ENCODE results near the gene FAM117A. TPM values are rescaled to one million over a fixed set of nuclear protein-coding genes. Genes with fewer than 3 reads are reported as not detected.
A peak's percentile ranks its signal among the peaks of the same experiment; 100 is the strongest.

Gene FAM117A
- total and polyA plus RNA-seq, 2 experiments from 2014 or later: 14.9 to 27.9 TPM

DNA sequence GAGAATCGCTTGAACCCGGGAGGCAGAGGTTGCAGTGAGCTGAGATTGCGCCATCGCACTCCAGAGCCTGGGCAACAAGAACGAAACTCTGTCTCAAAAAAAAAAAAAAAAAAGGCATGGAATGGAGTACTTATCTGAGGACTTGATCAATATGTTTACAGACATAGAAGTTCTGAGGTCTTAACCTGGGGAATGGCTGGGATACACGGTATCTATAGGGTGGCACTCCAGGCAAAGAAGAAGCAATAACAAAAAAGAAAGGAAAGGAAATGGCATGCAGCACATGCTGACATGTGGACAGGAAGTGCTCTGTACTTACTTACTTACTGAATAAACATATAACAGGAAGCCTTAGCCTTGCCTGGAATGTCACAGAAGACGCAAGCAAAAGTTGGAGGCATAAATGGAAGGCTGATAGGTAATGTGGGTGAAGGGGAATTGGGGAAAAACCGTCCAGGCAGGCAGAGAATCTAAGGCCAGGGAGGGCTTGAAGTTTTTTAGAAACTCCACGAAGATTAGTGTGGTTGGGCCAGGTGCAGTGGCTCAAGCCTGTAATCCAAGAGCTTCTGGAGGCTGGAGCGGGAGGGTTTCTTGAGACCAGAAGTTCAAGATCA, 75.9 kb downstream of the FAM117A start:
- no peak overlapping the region for H3K4me3 ChIP-seq
- 58% methylated on average over 10 of the region's 10 CpGs for WGBS (ENCODE audit: low lambda C conversion rate, missing lambda C conversion rate)
- no peak for DNase-seq (ENCODE audit: low spot score)
- no peaks in the 10 kb centered on the region for H3K79me2 ChIP-seq
- no peaks in the 10 kb centered on the region for H4K20me1 ChIP-seq (ENCODE audit: insufficient read depth, poor library complexity, severe bottlenecking)
- H3K36me3 ChIP-seq (replicated peaks; ENCODE audit: insufficient read depth, low read depth): no peaks in the 10 kb centered on the region
- H3K4me2 ChIP-seq: no peak overlapping the region
- TF ChIP-seq EZH2phosphoT487 (IDR thresholded peaks at IDR 0.05; ENCODE audit: low read depth, severe bottlenecking, unreplicated experiment) (no peak), EZH2 (IDR thresholded peaks at IDR 0.05; ENCODE audit: borderline replicate concordance) (no peak)
- TF ChIP-seq, protein P1, sequence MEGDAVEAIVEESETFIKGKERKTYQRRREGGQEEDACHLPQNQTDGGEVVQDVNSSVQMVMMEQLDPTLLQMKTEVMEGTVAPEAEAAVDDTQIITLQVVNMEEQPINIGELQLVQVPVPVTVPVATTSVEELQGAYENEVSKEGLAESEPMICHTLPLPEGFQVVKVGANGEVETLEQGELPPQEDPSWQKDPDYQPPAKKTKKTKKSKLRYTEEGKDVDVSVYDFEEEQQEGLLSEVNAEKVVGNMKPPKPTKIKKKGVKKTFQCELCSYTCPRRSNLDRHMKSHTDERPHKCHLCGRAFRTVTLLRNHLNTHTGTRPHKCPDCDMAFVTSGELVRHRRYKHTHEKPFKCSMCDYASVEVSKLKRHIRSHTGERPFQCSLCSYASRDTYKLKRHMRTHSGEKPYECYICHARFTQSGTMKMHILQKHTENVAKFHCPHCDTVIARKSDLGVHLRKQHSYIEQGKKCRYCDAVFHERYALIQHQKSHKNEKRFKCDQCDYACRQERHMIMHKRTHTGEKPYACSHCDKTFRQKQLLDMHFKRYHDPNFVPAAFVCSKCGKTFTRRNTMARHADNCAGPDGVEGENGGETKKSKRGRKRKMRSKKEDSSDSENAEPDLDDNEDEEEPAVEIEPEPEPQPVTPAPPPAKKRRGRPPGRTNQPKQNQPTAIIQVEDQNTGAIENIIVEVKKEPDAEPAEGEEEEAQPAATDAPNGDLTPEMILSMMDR (IDR thresholded peaks at IDR 0.05; ENCODE audit: poor library complexity): no peak
- H3K27ac ChIP-seq: peak overlapping the region; percentile 59
- H3K27me3 ChIP-seq: peaks cover 5% of the 10 kb centered on the region
- H2AFZ ChIP-seq: peak overlapping the region; percentile 58
- H3K9me2 ChIP-seq (replicated peaks; ENCODE audit: insufficient read depth): no peaks in the 10 kb centered on the region
- no peaks in the 10 kb centered on the region for H3K9me3 ChIP-seq (ENCODE audit: low read depth)
- H3K4me1 ChIP-seq (ENCODE audit: insufficient read depth): no peaks in the 10 kb centered on the region

DNA sequence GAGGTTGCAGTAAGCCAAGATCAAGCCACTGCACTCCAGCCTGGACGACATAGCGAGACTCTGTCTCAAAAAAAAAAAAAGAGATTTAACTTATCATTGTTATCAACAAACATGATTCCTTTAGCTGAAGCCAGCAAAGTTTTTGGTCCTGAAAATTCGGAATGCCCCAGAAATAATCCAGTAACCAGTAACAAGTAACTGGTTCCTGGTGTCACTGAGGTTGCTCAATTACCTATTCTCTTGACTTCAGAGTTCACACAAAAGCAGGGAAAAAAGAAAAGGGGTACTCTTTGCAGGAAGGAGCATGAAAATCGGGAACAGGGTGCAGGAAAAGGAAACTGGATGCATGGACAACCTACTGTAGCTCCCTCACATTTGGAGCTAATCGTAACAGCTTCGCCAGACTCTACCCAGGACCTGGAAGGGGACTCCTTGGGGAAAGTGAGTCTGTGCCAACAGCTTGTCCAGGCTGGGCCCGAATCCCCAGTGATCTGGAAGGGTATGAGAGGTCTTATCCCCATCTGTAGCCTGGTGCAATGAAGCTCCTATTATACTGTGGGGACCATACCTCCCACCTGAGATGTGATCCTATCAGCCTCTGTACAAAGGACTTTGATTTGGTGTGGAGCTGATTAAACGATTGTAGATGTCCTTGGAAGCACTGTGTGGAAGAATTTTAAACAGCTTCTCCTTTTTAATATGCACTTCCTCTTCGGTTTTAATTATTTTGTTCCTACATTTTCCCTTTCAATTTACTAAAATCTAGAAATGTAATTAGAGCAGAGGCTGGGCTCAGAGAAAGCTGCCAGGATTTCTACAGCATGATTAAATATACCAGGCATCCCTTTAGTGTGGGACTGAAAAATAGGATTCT, 82.6 kb downstream of the FAM117A start:
- no peak overlapping the region for H3K27ac ChIP-seq
- DNase-seq (ENCODE audit: low spot score): no peak
- no peak for TF ChIP-seq EZH2 (IDR thresholded peaks at IDR 0.05; ENCODE audit: borderline replicate concordance)
- no peak for TF ChIP-seq EZH2phosphoT487 (IDR thresholded peaks at IDR 0.05; ENCODE audit: low read depth, severe bottlenecking, unreplicated experiment)
- TF ChIP-seq, protein P1 (IDR thresholded peaks at IDR 0.05; ENCODE audit: poor library complexity): no peak

DNA sequence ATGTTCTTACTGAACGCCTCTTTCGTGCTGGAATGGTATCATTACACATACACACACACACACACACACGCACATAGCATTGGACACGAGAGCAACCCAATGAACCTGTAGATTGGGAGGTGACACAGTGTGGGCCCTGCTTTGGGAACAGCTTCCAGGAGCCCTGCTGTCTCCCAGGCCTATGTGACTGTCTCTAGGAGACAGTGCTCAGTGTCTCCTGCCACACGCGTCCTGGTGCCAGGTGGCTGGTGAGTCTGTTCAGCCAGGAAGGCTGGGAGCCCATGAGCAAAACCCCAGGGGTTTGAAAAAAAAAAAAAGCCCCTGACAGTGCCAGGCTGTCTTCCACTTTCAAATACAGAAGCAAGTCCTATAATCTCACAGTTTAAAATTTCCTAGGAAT, 83.6 kb downstream of the FAM117A start:
- no peak for DNase-seq (ENCODE audit: low spot score)
- Histone ChIP-seq H3K27ac (no peak overlapping the region), H3K9me2 (replicated peaks; ENCODE audit: insufficient read depth) (no peaks in the 10 kb centered on the region), H3K4me2 (no peak overlapping the region), H3K4me3 (no peak overlapping the region), H2AFZ (no peak overlapping the region), H3K27me3 (no peaks in the 10 kb centered on the region), H3K4me1 (ENCODE audit: insufficient read depth) (peaks cover 11% of the 10 kb centered on the region), H3K9me3 (ENCODE audit: low read depth) (no peaks in the 10 kb centered on the region), H4K20me1 (ENCODE audit: insufficient read depth, poor library complexity, severe bottlenecking) (peaks cover 18% of the 10 kb centered on the region), H3K79me2 (peaks cover 19% of the 10 kb centered on the region), H3K36me3 (replicated peaks; ENCODE audit: insufficient read depth, low read depth) (no peaks in the 10 kb centered on the region)
- TF ChIP-seq EZH2 (IDR thresholded peaks at IDR 0.05; ENCODE audit: borderline replicate concordance) (no peak), EZH2phosphoT487 (IDR thresholded peaks at IDR 0.05; ENCODE audit: low read depth, severe bottlenecking, unreplicated experiment) (no peak)
- TF ChIP-seq, protein P1 (IDR thresholded peaks at IDR 0.05; ENCODE audit: poor library complexity): no peak
- 94% methylated on average over 6 of the region's 6 CpGs for WGBS (ENCODE audit: low lambda C conversion rate, missing lambda C conversion rate)

More for the DNA sequence above, 82.6 kb downstream of the FAM117A start:
- no peaks in the 10 kb centered on the region for H3K9me3 ChIP-seq (ENCODE audit: low read depth)
- H3K79me2 ChIP-seq: peaks cover 9% of the 10 kb centered on the region
- H3K9me2 ChIP-seq (replicated peaks; ENCODE audit: insufficient read depth): no peaks in the 10 kb centered on the region
- no peak overlapping the region for H3K4me2 ChIP-seq
- H3K4me1 ChIP-seq (ENCODE audit: insufficient read depth): peaks cover 3% of the 10 kb centered on the region
- 82% methylated on average over 9 of the region's 9 CpGs for WGBS (ENCODE audit: low lambda C conversion rate, missing lambda C conversion rate)
- H3K36me3 ChIP-seq (replicated peaks; ENCODE audit: insufficient read depth, low read depth): no peaks in the 10 kb centered on the region
- peaks cover 8% of the 10 kb centered on the region for H4K20me1 ChIP-seq (ENCODE audit: insufficient read depth, poor library complexity, severe bottlenecking)
- H3K4me3 ChIP-seq: no peak overlapping the region
- no peaks in the 10 kb centered on the region for H3K27me3 ChIP-seq
- no peak overlapping the region for H2AFZ ChIP-seq
